PC-3 (cell line): Measurements from ENCODE around the gene TIE1.

Experiments used
- EZH2 ChIP-seq: fragments of 300-600 bp; sonication (generic); IDR thresholded peaks from one replicate; pipeline ENCODE4 v1.6.1; 2017; ENCODE audit warnings: antibody characterized with exemption, mild to moderate bottlenecking, low read length; ENCODE audit not compliant: unreplicated experiment
- EZH2phosphoT487 ChIP-seq: fragments of 300-600 bp; sonication (generic); IDR thresholded peaks from 2 replicates; pipeline ENCODE4 v1.6.1; 2018; ENCODE audit warnings: mild to moderate bottlenecking, antibody characterized with exemption, low read length, borderline replicate concordance
- TF ChIP-seq, protein P1 (sequence below): fragments of 300-600 bp; sonication (generic); conservative IDR thresholded peaks from 2 replicates; pipeline ENCODE4 v1.5.1; 2017; ENCODE audit warnings: antibody characterized with exemption, low read depth, mild to moderate bottlenecking, low read length

DNA sequence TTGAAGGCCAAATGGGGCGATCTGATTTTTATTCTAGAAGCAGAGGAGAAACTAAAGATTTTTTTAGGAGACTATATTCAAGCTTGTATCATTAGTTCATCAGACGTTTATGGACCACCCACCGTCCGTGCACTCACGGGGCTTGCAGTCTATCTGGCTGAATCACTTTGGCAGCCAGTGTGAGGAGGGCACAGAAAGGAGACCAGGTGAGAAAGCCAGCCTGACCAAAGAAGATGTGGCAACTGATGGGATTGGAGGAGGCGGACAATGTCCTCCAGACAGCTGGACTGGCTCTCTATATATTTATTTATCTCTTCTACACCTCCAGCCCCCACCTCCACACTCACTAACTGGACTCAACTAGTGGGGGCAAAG lies 67.9 kb downstream of the TIE1 start:
- TF ChIP-seq, protein P1, sequence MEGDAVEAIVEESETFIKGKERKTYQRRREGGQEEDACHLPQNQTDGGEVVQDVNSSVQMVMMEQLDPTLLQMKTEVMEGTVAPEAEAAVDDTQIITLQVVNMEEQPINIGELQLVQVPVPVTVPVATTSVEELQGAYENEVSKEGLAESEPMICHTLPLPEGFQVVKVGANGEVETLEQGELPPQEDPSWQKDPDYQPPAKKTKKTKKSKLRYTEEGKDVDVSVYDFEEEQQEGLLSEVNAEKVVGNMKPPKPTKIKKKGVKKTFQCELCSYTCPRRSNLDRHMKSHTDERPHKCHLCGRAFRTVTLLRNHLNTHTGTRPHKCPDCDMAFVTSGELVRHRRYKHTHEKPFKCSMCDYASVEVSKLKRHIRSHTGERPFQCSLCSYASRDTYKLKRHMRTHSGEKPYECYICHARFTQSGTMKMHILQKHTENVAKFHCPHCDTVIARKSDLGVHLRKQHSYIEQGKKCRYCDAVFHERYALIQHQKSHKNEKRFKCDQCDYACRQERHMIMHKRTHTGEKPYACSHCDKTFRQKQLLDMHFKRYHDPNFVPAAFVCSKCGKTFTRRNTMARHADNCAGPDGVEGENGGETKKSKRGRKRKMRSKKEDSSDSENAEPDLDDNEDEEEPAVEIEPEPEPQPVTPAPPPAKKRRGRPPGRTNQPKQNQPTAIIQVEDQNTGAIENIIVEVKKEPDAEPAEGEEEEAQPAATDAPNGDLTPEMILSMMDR = no peak
- TF ChIP-seq EZH2phosphoT487 (no peak), EZH2 (no peak)
